IMR-90 (cell line): ENCODE measurements around the gene CD96. TPM values are rescaled to one million over a fixed set of nuclear protein-coding genes. Genes with fewer than 3 reads are reported as not detected.

Source experiments
- ATAC-seq: fragments of 200-7000 bp; cut with Tn5 transposase; 2 replicates; pipeline ENCODE4 v1.9.1; 2020; ENCODE audit warnings: low read depth, mild to moderate bottlenecking, moderate library complexity
- BruUV-seq: library from RNA; stranded (reverse); fragments of 400-500 nt; replicated peaks from 2 replicates; lab custom pipeline; 2021; lab: Mats Ljungman, UMichigan
- CTCF ChIA-PET: fragments of 300-600 bp; formaldehyde crosslinking; extraction: SDS; loops from one replicate; lab custom pipeline; 2021; ENCODE audit warnings: antibody characterized with exemption; lab: Yijun Ruan, JAX
- POLR2A ChIA-PET: fragments of 300-600 bp; sonication (Branson Sonifier 250); formaldehyde crosslinking; loops from one replicate; lab custom pipeline; 2022; ENCODE audit warnings: antibody characterized with exemption; ENCODE audit not compliant: unreplicated experiment; lab: Charles Lee
- DNase-seq: peaks from one replicate; pipeline ENCODE4 v3.0.0; 2013
- H2AFZ ChIP-seq: replicated peaks from 2 replicates; pipeline ENCODE3; 2013; ENCODE audit warnings: low read length, mild to moderate bottlenecking; ENCODE audit not compliant: poor library complexity
- H2AK5ac ChIP-seq: 2 replicates; pipeline ENCODE4 v1.6.1; 2013; ENCODE audit warnings: low read depth, low read length, inconsistent platforms
- H2AK9ac ChIP-seq: replicated peaks from 2 replicates; pipeline ENCODE3; 2013; ENCODE audit warnings: mild to moderate bottlenecking, low read depth, low read length, moderate library complexity; ENCODE audit not compliant: poor library complexity
- H2BK120ac ChIP-seq: 2 replicates; pipeline ENCODE4 v1.6.1; 2013; ENCODE audit warnings: low read depth, low read length, inconsistent platforms
- H2BK15ac ChIP-seq: 3 replicates; pipeline ENCODE4 v1.6.1; 2013; ENCODE audit warnings: low read depth, low read length, inconsistent platforms
- H2BK20ac ChIP-seq: 2 replicates; pipeline ENCODE4 v1.6.1; 2013; ENCODE audit warnings: low read depth, mild to moderate bottlenecking, inconsistent platforms, low read length, moderate library complexity
- H2BK5ac ChIP-seq: 2 replicates; pipeline ENCODE4 v1.6.1; 2013; ENCODE audit warnings: mild to moderate bottlenecking, low read depth, low read length, inconsistent platforms; ENCODE audit not compliant: poor library complexity, severe bottlenecking
- H3K14ac ChIP-seq: replicated peaks from 2 replicates; pipeline ENCODE4 v1.6.1; 2013; ENCODE audit warnings: low read depth, low read length, inconsistent platforms
- H3K18ac ChIP-seq: 2 replicates; pipeline ENCODE4 v1.6.1; 2013; ENCODE audit warnings: low read depth, low read length, control low read depth
- H3K23ac ChIP-seq: 2 replicates; pipeline ENCODE4 v1.6.1; 2013; ENCODE audit warnings: low read depth, low read length, inconsistent platforms
- H3K27ac ChIP-seq: 2 replicates; pipeline ENCODE4 v1.5.1; 2013; ENCODE audit warnings: mild to moderate bottlenecking, control low read depth, low read length; ENCODE audit not compliant: insufficient read depth
- H3K27me3 ChIP-seq: 2 replicates; pipeline ENCODE4 v1.6.1; 2013; ENCODE audit warnings: low read length; ENCODE audit not compliant: control insufficient read depth, insufficient read depth
- H3K36me3 ChIP-seq: 2 replicates; pipeline ENCODE4 v1.6.1; 2013; ENCODE audit warnings: low read length, mixed read lengths; ENCODE audit not compliant: control insufficient read depth, insufficient read depth
- H3K4ac ChIP-seq: 2 replicates; pipeline ENCODE4 v1.6.1; 2013; ENCODE audit warnings: low read depth, low read length, inconsistent platforms
- H3K4me1 ChIP-seq: 2 replicates; pipeline ENCODE4 v1.6.1; 2013; ENCODE audit warnings: low read length, mixed read lengths; ENCODE audit not compliant: control insufficient read depth, insufficient read depth
- H3K4me2 ChIP-seq: 2 replicates; pipeline ENCODE4 v1.6.1; 2013; ENCODE audit warnings: low read depth, mild to moderate bottlenecking, control low read depth, low read length, moderate library complexity
- H3K4me3 ChIP-seq: 2 replicates; pipeline ENCODE4 v1.5.1; 2013; ENCODE audit warnings: low read depth, mild to moderate bottlenecking, control low read depth, low read length, moderate library complexity; ENCODE audit not compliant: insufficient read depth
- H3K56ac ChIP-seq: 2 replicates; pipeline ENCODE4 v1.6.1; 2013; ENCODE audit warnings: low read length, inconsistent platforms; ENCODE audit not compliant: insufficient read depth; ENCODE audit errors: extremely low read depth
- H3K79me1 ChIP-seq, 2 experiments: 2 replicates each; pipeline ENCODE4 v1.6.1; 2013; ENCODE audit warnings: low read length in 2 of 2, inconsistent platforms in 1 of 2, low read depth in 1 of 2
- H3K9ac ChIP-seq: 2 replicates; pipeline ENCODE4 v1.6.1; 2013; ENCODE audit warnings: low read depth, low read length, control low read depth
- H3K9me1 ChIP-seq: 2 replicates; pipeline ENCODE4 v1.6.1; 2013; ENCODE audit warnings: low read length, inconsistent platforms; ENCODE audit not compliant: insufficient read depth
- H3K9me3 ChIP-seq: 2 replicates; pipeline ENCODE4 v1.6.1; 2013; ENCODE audit warnings: low read length; ENCODE audit not compliant: control insufficient read depth, insufficient read depth
- H4K20me1 ChIP-seq: 2 replicates; pipeline ENCODE4 v1.6.1; 2013; ENCODE audit warnings: low read length, inconsistent platforms; ENCODE audit not compliant: insufficient read depth
- H4K5ac ChIP-seq: 2 replicates; pipeline ENCODE4 v1.6.1; 2013; ENCODE audit warnings: mild to moderate bottlenecking, low read depth, low read length, control low read depth
- H4K8ac ChIP-seq, 2 experiments: 2 replicates each; pipeline ENCODE4 v1.6.1; 2013; ENCODE audit warnings: low read depth in 2 of 2, low read length in 2 of 2, control low read depth in 1 of 2, inconsistent platforms in 1 of 2
- H4K91ac ChIP-seq: 2 replicates; pipeline ENCODE4 v1.6.1; 2013; ENCODE audit warnings: low read depth, low read length, inconsistent platforms; ENCODE audit not compliant: insufficient read depth
- BHLHE40 ChIP-seq: fragments of 150-350 bp; IDR thresholded peaks from 2 replicates; pipeline ENCODE4 v1.6.1; 2016; ENCODE audit warnings: mild to moderate bottlenecking, low read depth, low read length
- CEBPB ChIP-seq: IDR thresholded peaks from 2 replicates; pipeline ENCODE4 v1.6.1; 2012; ENCODE audit warnings: low read depth, low read length, improper control_type of control experiment
- CHD1 ChIP-seq: IDR thresholded peaks from 2 replicates; pipeline ENCODE4 v1.6.1; 2012; ENCODE audit warnings: low read depth, low read length, improper control_type of control experiment
- FOS ChIP-seq: fragments of 150-350 bp; IDR thresholded peaks from 2 replicates; pipeline ENCODE4 v1.6.1; 2016; ENCODE audit warnings: low read depth, low read length
- MAFK ChIP-seq: IDR thresholded peaks from 2 replicates; pipeline ENCODE4 v1.6.1; 2012; ENCODE audit warnings: low read depth, low read length, improper control_type of control experiment
- MAZ ChIP-seq: IDR thresholded peaks from 2 replicates; pipeline ENCODE4 v1.6.1; 2012; ENCODE audit warnings: low read depth, mild to moderate bottlenecking, low read length, improper control_type of control experiment, moderate library complexity, borderline replicate concordance
- MXI1 ChIP-seq: IDR thresholded peaks from 2 replicates; pipeline ENCODE4 v1.6.1; 2012; ENCODE audit warnings: low read depth, mild to moderate bottlenecking, low read length, moderate library complexity, borderline replicate concordance
- NFE2L2 ChIP-seq: fragments of 150-350 bp; IDR thresholded peaks from 2 replicates; pipeline ENCODE4 v1.6.1; 2016; ENCODE audit warnings: low read depth, mild to moderate bottlenecking, low read length
- POLR2A ChIP-seq: IDR thresholded peaks from 2 replicates; pipeline ENCODE4 v1.6.1; 2012; ENCODE audit warnings: mild to moderate bottlenecking, low read depth, low read length
- RAD21 ChIP-seq: IDR thresholded peaks from 2 replicates; pipeline ENCODE4 v1.6.1; 2012; ENCODE audit warnings: low read length, improper control_type of control experiment
- RCOR1 ChIP-seq: IDR thresholded peaks from 2 replicates; pipeline ENCODE4 v1.6.1; 2012; ENCODE audit warnings: mild to moderate bottlenecking, low read length, improper control_type of control experiment; ENCODE audit not compliant: insufficient replicate concordance
- RFX5 ChIP-seq: IDR thresholded peaks from 2 replicates; pipeline ENCODE4 v1.8.0; 2012; ENCODE audit warnings: low read depth, mild to moderate bottlenecking, low read length, moderate library complexity
- SMC3 ChIP-seq: fragments of 150-350 bp; IDR thresholded peaks from 2 replicates; pipeline ENCODE4 v1.6.1; 2016; ENCODE audit warnings: low read depth, mild to moderate bottlenecking, antibody characterized with exemption, low read length, moderate library complexity
- WGBS, 2 experiments: methylation state at CpG; one replicate each; pipeline versions ENCODE4 v1.1.5 to v1.1.7; 2013; ENCODE audit warnings: missing lambda C conversion rate in 2 of 2; ENCODE audit not compliant: insufficient read length in 1 of 2; ENCODE audit errors: extremely low coverage in 2 of 2; 5-methylcytosine and 5-hydroxymethylcytosine counted together
- dilution Hi-C: fragments of 300-500 bp; cut with HindIII; formaldehyde crosslinking; loops from one replicate; pipeline ENCODE4 v1.14.3; 2018; ENCODE audit warnings: low sequenced_read_pairs; ENCODE audit not compliant: unreplicated experiment
- in situ Hi-C: fragments of 300-500 bp; cut with MboI; formaldehyde crosslinking; loops from 3 replicates; pipeline ENCODE4 v1.14.3; 2019; ENCODE audit warnings: low sequenced_read_pairs, inconsistent platforms, mixed read lengths
- intact Hi-C: fragments of 100-400 bp; cut with micrococcal nuclease; formaldehyde crosslinking; loops from 2 replicates; pipeline ENCODE4 v1.10.0; 2022
- polyA plus RNA-seq, 3 experiments: library from polyadenylated mRNA; depleted of rRNA; stranded (reverse); fragments of >200 nt; gene quantifications; 2 replicates each; pipeline ENCODE4 v1.2.3, GENCODE V29; 2012; ENCODE audit warnings: low replicate concordance in 1 of 3
- total RNA-seq: library from RNA; depleted of rRNA; stranded (reverse); fragments of >200 nt; gene quantifications from 2 replicates; pipeline ENCODE4 v1.2.3, GENCODE V29; 2012
- TF ChIP-seq, protein P1 (sequence below): fragments of 150-350 bp; IDR thresholded peaks from 2 replicates; pipeline ENCODE4 v1.6.1; 2016; ENCODE audit warnings: low read depth, mild to moderate bottlenecking, low read length, moderate library complexity, borderline replicate concordance
- TF ChIP-seq, protein P2 (sequence below): fragments of 150-350 bp; IDR thresholded peaks from 2 replicates; pipeline ENCODE4 v1.6.1; 2017; ENCODE audit warnings: mild to moderate bottlenecking, antibody characterized with exemption, low read length, low read depth
- TF ChIP-seq, protein P3 (sequence below): conservative IDR thresholded peaks from 2 replicates; pipeline ENCODE4 v1.5.1; 2012; ENCODE audit warnings: mild to moderate bottlenecking, low read depth, low read length, improper control_type of control experiment

The CD96 gene
- total and polyA plus RNA-seq, 2 of the 4 experiments (the other 2 are of a cell fraction), result 0.05 to 0.18 TPM

DNA sequence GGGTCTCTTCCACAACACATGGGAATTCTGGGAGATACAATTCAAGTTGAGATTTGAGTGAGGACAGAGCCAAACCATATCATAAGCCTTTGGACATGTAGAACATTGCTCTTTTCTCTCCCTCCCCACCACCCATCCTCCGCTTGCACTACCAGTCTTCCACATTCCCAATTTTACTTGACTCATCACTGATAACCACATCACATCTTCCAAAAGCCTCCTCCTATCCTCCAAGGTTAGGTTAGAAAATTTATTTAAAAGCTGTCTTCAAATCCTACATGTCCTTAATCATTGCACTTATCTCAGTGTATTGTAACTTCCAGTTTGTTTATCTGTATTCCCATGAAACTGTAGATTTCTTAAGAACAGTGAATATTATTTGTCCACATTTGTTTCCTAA is 42.7 kb downstream of the CD96 start:
- peaks cover 4% of the 10 kb centered on the region; the same call in 1 of the 2 replicates for H3K4me1 ChIP-seq
- dilution Hi-C loops (no loop called here), in situ Hi-C loops (loop anchor here (25.0 kb wide), 2 partner anchors 278 to 378 kb away; partner anchors contain the start of gene PHLDB2), intact Hi-C loops (no loop called here)
- TF ChIP-seq, protein P1, sequence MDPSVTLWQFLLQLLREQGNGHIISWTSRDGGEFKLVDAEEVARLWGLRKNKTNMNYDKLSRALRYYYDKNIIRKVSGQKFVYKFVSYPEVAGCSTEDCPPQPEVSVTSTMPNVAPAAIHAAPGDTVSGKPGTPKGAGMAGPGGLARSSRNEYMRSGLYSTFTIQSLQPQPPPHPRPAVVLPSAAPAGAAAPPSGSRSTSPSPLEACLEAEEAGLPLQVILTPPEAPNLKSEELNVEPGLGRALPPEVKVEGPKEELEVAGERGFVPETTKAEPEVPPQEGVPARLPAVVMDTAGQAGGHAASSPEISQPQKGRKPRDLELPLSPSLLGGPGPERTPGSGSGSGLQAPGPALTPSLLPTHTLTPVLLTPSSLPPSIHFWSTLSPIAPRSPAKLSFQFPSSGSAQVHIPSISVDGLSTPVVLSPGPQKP, result no peak
- no peak for TF ChIP-seq SMC3
- TF ChIP-seq FOS, result no peak
- no peak for TF ChIP-seq MAZ
- no peak for TF ChIP-seq BHLHE40
- no peak for TF ChIP-seq POLR2A
- TF ChIP-seq RAD21, result no peak
- TF ChIP-seq MXI1, result no peak
- no peak for TF ChIP-seq RFX5
- TF ChIP-seq NFE2L2, result no peak
- no peak for TF ChIP-seq MAFK
- TF ChIP-seq, protein P2, sequence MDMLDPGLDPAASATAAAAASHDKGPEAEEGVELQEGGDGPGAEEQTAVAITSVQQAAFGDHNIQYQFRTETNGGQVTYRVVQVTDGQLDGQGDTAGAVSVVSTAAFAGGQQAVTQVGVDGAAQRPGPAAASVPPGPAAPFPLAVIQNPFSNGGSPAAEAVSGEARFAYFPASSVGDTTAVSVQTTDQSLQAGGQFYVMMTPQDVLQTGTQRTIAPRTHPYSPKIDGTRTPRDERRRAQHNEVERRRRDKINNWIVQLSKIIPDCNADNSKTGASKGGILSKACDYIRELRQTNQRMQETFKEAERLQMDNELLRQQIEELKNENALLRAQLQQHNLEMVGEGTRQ, result no peak
- no peak for TF ChIP-seq CHD1
- TF ChIP-seq CEBPB, result no peak
- TF ChIP-seq, protein P3, sequence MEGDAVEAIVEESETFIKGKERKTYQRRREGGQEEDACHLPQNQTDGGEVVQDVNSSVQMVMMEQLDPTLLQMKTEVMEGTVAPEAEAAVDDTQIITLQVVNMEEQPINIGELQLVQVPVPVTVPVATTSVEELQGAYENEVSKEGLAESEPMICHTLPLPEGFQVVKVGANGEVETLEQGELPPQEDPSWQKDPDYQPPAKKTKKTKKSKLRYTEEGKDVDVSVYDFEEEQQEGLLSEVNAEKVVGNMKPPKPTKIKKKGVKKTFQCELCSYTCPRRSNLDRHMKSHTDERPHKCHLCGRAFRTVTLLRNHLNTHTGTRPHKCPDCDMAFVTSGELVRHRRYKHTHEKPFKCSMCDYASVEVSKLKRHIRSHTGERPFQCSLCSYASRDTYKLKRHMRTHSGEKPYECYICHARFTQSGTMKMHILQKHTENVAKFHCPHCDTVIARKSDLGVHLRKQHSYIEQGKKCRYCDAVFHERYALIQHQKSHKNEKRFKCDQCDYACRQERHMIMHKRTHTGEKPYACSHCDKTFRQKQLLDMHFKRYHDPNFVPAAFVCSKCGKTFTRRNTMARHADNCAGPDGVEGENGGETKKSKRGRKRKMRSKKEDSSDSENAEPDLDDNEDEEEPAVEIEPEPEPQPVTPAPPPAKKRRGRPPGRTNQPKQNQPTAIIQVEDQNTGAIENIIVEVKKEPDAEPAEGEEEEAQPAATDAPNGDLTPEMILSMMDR, result no peak
- no peak for TF ChIP-seq RCOR1
- H3K4me3 ChIP-seq, result no peak overlapping the region
- WGBS, 2 experiments, result no CpG with 5 or more reads among the region's 1 CpG
- peak overlapping the region; percentile 71; the same call in 2 of the 3 replicates for H2BK15ac ChIP-seq
- peak overlapping the region; percentile 48; the same call in 1 of the 2 replicates for H3K4ac ChIP-seq
- no peaks in the 10 kb centered on the region for H3K36me3 ChIP-seq
- no peaks in the 10 kb centered on the region for H4K20me1 ChIP-seq
- H3K14ac ChIP-seq, result 0 out of 2 replicates have a peak overlapping the region, but pooled peaks have one; percentile 48
- ATAC-seq (no peak), DNase-seq (no peak)
- H3K79me1 ChIP-seq, result no peaks in the 10 kb centered on the region
- CTCF ChIA-PET, result no interaction called here
- H4K5ac ChIP-seq, result no peak overlapping the region
- no peak overlapping the region for H3K56ac ChIP-seq
- H3K9me3 ChIP-seq, result no peaks in the 10 kb centered on the region
- H2AK9ac ChIP-seq, result no peak overlapping the region
- H2BK5ac ChIP-seq, result no peak overlapping the region
- no peak overlapping the region for H4K91ac ChIP-seq
- H2AFZ ChIP-seq, result no peak overlapping the region
- H3K27me3 ChIP-seq, result no peaks in the 10 kb centered on the region
- H2AK5ac ChIP-seq, result 0 out of 2 replicates have a peak overlapping the region, but pooled peaks have one; percentile 48
- no peak overlapping the region for H3K4me2 ChIP-seq
- BruUV-seq, result no TSS peak
- H4K8ac ChIP-seq, result no peak overlapping the region
- H3K18ac ChIP-seq, result no peak overlapping the region
- peak overlapping the region; percentile 27; the same call in 1 of the 2 replicates for H2BK20ac ChIP-seq
- H3K23ac ChIP-seq, result no peak overlapping the region
- no peak overlapping the region for H2BK120ac ChIP-seq
- POLR2A ChIA-PET, result no interaction called here
- H3K9ac ChIP-seq, result no peak overlapping the region
- no peaks in the 10 kb centered on the region for H3K9me1 ChIP-seq
- H3K27ac ChIP-seq, result no peak overlapping the region
